Activated naive CD4-positive, alpha-beta T cell treated with anti-CD3 and anti-CD28 coated beads, Interleukin-2, amount 50 U/mL, for 24 hours (primary cell): ENCODE results near the gene TMEM178B.
"Not testable (repeated sequence)": the region's sequence is repeated elsewhere in the genome, so short reads cannot be mapped to it uniquely, and the experiment has no call there.

Source experiments
- H3K27ac Mint-ChIP-seq: one replicate; pipeline ENCODE4 v1.8.0; 2021; ENCODE audit warnings: mild to moderate bottlenecking, mixed read lengths
- H3K27me3 Mint-ChIP-seq: one replicate; pipeline ENCODE4 v1.8.0; 2021; ENCODE audit warnings: mixed read lengths
- H3K36me3 Mint-ChIP-seq: one replicate; pipeline ENCODE4 v1.8.0; 2021; ENCODE audit warnings: mixed read lengths
- H3K4me1 Mint-ChIP-seq: one replicate; pipeline ENCODE4 v1.8.0; 2021; ENCODE audit warnings: mixed read lengths
- H3K4me3 Mint-ChIP-seq: one replicate; pipeline ENCODE4 v1.8.0; 2021; ENCODE audit warnings: mild to moderate bottlenecking, mixed read lengths
- H3K9me3 Mint-ChIP-seq: one replicate; pipeline ENCODE4 v1.8.0; 2021; ENCODE audit warnings: mixed read lengths

The TMEM178B gene

DNA sequence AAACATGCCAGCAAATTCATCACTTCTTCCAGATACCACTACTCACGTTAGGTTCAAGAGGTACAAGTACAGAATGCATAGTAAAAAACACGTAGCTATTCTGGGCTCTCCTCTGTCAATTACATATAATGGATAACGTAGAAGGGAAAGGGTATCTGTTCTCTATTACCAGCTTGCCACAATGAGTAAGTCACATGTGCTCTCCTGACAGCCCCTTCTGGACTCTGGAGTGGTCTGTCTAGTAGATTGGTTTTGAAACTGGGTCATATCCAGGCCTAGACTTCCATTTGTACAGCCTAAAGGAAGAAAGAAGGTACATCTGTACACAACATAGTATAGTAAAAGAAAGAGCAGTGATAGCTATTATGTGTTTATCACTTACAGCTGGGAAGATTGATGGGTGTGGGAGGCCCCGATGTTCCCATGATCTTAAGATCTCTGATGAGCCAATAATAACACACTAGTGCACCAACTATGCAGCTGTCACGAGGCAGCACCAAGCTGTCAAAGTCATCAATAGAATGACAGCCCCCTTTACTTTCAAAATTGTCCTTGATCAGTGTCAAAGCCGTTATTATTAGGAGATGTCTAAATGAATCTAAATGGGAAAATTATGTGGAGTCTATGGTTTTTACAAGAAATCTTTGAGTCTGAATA lies 315.4 kb downstream of the TMEM178B start:
- H3K9me3 Mint-ChIP-seq, result peaks cover 4% of the 10 kb centered on the region
- peaks cover 6% of the 10 kb centered on the region for H3K27me3 Mint-ChIP-seq
- H3K36me3 Mint-ChIP-seq, result no peaks in the 10 kb centered on the region
- no peak overlapping the region for H3K27ac Mint-ChIP-seq
- no peaks in the 10 kb centered on the region for H3K4me1 Mint-ChIP-seq
- no peak overlapping the region for H3K4me3 Mint-ChIP-seq

DNA sequence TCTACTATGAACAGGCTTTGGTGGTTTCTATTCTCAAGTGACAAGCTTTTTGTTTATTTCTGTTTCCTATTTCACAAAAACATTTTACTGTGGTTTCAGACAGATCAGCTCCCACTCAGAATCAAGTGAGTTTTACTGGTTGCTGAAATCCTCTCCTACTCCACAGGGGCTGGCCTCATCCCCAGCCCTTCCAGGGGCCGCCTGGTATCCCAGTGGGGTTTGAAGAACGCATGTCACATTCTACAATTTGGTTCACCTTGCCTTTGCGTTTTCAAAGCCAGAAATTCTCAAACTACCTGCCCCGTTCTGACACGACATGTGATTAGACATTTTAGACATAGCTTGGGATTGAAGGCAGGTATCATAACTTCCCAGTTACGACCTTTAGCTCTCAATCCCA lies 316.5 kb downstream of the TMEM178B start:
- no peak overlapping the region for H3K4me3 Mint-ChIP-seq
- H3K4me1 Mint-ChIP-seq, result no peaks in the 10 kb centered on the region

DNA sequence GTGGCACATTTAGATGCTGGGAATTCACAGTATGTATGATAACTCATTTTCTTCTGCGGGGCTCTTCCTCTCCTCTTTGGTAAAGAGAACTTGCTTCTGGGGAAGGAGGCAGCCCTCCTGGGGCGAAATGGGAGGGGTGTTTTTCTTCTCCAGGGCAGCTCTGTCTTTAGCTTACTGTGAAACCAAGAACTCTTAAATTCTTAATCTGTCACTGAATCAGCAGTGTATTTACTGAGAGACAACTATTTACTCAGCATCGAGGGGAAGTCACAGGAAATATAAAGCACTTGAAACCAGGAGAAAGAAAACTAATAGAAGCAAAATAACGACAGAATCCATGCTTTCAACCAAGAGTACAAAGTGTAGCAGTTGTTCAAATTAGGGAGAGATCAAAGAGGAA lies 319.2 kb downstream of the TMEM178B start:
- H3K27ac Mint-ChIP-seq, result no peak overlapping the region
- no peaks in the 10 kb centered on the region for H3K4me1 Mint-ChIP-seq
- H3K9me3 Mint-ChIP-seq, result peaks cover 4% of the 10 kb centered on the region
- no peaks in the 10 kb centered on the region for H3K36me3 Mint-ChIP-seq
- H3K4me3 Mint-ChIP-seq, result no peak overlapping the region
- peaks cover 12% of the 10 kb centered on the region for H3K27me3 Mint-ChIP-seq

More for the DNA sequence above, 316.5 kb downstream of the TMEM178B start:
- Mint-ChIP-seq H3K27me3 (peaks cover 8% of the 10 kb centered on the region), H3K36me3 (no peaks in the 10 kb centered on the region), H3K9me3 (peaks cover 4% of the 10 kb centered on the region), H3K27ac (no peak overlapping the region)

DNA sequence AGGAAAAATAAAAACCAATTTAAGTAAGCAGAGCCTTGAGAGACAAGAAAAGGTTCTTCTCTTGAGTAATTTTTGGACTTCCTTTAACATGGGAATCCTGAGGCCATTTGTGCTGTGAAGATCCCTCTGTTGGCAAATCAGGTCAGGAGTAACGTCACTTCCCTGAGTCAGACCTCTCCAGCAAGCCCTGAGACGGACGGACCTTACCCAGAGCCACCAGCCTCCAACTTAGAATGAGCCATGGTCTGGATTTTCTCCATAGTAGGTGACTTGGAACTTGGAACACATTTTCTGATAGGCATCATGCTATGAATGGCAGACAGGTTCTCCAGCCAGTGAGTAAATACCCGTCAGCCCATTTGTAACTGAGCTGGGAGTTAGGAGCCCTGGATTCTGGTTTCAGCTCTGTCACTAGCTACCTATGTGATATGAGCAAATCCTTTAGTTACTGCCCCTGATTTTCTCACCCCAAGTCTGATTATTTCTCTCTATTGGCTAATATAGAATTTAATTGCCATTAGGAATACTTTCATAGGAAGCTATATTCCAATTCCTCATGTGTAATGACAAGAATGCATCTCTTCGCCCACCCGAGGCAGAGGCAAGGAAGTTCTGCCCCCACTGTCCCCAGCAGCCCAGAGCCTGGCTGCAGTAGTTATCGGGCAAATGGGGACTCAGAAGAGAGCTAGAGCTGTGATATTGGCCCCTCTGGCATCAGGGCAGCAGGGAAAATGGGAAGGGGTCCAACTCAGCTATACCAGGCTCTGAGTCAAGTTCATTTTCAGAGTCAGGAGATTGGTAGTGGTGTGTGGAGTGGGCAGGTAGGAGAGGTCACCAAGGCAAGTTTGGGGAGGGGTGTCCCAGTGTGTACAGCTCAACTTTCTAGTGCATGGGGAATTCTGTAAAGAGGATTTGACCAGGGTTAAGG lies 323.6 kb downstream of the TMEM178B start:
- Mint-ChIP-seq H3K27ac (no peak overlapping the region), H3K4me1 (no peaks in the 10 kb centered on the region), H3K4me3 (no peak overlapping the region), H3K9me3 (peaks cover 4% of the 10 kb centered on the region), H3K36me3 (no peaks in the 10 kb centered on the region), H3K27me3 (peaks cover 10% of the 10 kb centered on the region)

DNA sequence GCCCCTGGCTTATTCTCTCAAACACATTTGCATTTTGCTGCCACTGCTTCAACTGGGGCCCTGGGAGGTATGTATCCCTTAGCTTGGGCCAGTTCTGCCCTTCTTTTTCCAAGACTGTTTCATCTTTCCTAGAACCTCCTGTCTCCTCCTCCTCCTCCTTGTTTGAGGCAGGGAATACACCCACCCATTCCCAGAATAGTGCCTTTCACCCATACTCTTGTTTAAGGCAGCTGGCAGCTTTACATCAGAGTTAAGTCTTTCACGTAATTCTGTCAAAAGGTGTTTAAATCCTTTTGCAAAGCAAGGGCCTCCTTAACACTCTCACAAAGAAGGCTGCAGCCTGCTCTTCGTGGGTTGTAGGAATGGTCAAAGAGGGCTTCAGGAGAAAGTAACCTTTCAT lies 326.5 kb downstream of the TMEM178B start:
- Mint-ChIP-seq H3K4me3 (no peak overlapping the region), H3K27me3 (peaks cover 9% of the 10 kb centered on the region), H3K4me1 (no peaks in the 10 kb centered on the region), H3K9me3 (no peaks in the 10 kb centered on the region), H3K36me3 (no peaks in the 10 kb centered on the region), H3K27ac (no peak overlapping the region)

DNA sequence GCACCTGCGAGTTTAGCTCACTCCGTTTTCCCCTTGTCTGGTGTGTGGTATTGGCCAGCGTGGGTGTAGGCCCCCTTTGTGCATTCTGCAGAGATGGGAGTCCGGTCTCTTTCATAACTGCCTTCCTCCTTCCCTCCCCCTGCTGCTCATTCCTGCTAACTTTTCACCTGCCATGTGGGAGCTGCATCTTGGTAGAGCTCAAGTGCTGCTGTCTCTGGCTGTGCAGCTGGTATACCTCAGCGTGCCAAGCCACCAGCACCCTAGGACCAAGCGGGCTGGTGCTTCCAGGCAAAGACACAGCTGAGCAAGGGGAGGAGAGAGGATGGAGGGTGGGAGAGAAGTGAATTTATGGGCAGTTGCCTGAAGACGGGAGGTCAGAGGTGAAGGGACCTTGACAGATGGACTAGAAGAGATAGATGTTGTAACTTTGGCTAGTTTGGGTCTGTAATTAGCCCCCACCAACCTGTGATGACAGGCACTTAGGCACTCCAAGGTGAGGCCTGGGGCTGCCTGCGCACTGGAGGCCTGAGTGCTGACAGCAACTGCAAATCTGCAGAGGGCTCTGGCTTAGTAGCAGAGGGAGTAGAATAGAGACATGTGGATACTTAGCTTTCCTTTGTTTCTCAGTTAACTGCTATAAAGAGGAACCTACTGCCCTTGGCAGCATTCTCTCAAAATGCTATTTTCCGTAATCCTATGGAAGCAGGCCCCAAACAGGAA lies 328.6 kb downstream of the TMEM178B start:
- peaks cover 2% of the 10 kb centered on the region for H3K27me3 Mint-ChIP-seq
- H3K36me3 Mint-ChIP-seq, result no peaks in the 10 kb centered on the region
- no peak overlapping the region for H3K4me3 Mint-ChIP-seq
- H3K9me3 Mint-ChIP-seq, result no peaks in the 10 kb centered on the region
- H3K4me1 Mint-ChIP-seq, result no peaks in the 10 kb centered on the region
- no peak overlapping the region for H3K27ac Mint-ChIP-seq

DNA sequence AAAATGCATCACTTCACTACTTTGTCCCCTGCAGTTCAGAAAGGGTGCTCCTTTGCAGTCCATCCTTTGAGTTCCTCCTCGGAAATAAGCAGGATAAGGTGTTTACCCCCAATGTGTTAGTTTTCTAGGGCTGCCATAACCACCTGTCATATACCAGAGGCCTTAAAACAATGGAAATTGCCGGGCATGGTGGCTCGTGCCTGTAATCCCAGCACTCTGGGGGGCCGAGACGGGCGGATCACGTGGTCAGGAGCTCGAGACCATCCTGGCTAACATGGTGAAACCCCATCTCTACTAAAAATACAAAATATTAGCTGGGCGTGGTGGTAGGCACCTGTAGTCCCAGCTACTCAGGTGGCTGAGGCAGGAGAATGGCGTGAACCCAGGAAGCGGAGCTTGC lies 330.0 kb downstream of the TMEM178B start:
- not testable (repeated sequence) for H3K36me3 Mint-ChIP-seq, H3K4me1 Mint-ChIP-seq, H3K4me3 Mint-ChIP-seq, H3K27ac Mint-ChIP-seq, H3K9me3 Mint-ChIP-seq, H3K27me3 Mint-ChIP-seq

DNA sequence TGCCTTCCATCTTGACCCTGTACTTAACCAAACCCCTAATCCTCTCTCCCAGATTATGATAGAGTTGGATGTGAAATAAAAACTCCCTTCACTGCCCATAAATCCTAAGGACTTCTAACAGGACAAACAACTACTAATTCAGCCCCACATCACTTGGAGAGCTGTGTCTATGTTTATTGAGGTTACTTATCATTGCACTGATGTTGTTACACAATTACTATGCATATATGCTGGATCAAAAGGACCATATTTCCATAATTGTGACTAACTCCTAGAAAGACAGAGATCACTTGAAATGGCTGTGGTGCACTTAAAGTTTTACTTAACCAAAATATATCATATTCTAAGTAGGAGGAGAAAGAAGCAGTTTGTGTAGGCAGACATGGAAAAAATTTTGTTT lies 332.5 kb downstream of the TMEM178B start:
- Mint-ChIP-seq H3K36me3 (no peaks in the 10 kb centered on the region), H3K4me1 (no peaks in the 10 kb centered on the region), H3K27me3 (peaks cover 6% of the 10 kb centered on the region), H3K27ac (no peak overlapping the region), H3K9me3 (no peaks in the 10 kb centered on the region), H3K4me3 (no peak overlapping the region)

DNA sequence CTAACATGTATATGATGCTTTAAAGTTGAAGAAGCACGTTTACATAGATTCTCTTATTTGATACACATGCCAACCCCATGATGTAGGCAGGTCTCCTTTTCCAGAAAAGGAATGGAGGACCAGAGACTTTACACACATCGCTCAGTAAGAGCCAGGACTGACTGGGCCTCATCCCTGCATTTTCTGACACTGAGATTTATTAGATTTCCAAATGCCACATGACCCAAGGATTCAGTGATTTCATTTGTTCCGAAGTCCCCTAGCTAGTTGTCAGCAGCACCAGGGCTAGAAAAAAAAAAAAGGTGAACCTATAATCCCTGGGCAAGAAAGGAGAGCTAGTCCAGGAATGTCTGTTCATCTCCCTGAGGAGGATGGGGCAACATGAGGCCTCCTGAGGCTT lies 334.0 kb downstream of the TMEM178B start:
- H3K36me3 Mint-ChIP-seq, result no peaks in the 10 kb centered on the region
- H3K4me3 Mint-ChIP-seq, result no peak overlapping the region
- peaks cover 6% of the 10 kb centered on the region for H3K27me3 Mint-ChIP-seq
- H3K9me3 Mint-ChIP-seq, result no peaks in the 10 kb centered on the region
- no peaks in the 10 kb centered on the region for H3K4me1 Mint-ChIP-seq
- no peak overlapping the region for H3K27ac Mint-ChIP-seq

DNA sequence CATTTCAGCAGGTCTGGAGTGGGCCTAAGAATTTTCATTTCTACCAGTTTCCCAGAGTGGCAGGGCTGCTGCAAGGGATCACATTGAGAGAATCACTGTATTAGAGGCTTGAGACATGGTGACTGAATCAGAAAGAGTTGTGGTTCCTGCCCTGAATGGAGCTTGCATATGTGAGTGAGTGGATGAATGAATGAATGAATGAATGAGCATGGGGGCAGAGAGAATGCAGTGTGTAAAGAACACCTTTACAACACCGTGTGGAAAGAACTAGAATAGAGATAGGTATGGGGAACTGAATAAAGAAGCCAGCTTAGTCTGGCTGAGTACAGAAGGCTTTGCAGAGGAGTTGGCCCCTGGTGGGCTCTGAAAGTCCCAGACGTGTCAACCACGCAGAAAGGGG lies 334.6 kb downstream of the TMEM178B start:
- H3K9me3 Mint-ChIP-seq, result no peaks in the 10 kb centered on the region
- peaks cover 6% of the 10 kb centered on the region for H3K27me3 Mint-ChIP-seq
- no peak overlapping the region for H3K4me3 Mint-ChIP-seq
- H3K4me1 Mint-ChIP-seq, result no peaks in the 10 kb centered on the region
- H3K27ac Mint-ChIP-seq, result no peak overlapping the region
- no peaks in the 10 kb centered on the region for H3K36me3 Mint-ChIP-seq

DNA sequence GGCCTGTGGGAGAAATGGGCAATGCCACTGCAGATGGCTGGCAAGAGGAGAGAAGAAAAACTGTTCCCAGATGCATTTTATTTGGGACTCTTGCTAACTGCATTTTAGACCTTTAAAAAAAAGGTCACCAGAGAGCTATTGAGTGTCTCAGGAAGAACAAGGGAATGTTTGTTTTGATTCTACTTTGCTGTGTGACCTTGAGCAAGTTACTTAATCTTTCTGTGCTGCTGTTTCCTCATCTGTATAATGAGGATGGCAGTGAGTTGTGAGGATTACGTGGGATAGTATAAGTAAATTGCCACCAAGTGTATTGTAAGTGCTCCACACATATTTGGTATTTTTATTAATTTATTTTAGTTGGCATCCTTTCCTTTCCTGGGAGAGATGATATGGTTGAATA lies 335.4 kb downstream of the TMEM178B start:
- no peak overlapping the region for H3K27ac Mint-ChIP-seq
- no peaks in the 10 kb centered on the region for H3K36me3 Mint-ChIP-seq
- no peak overlapping the region for H3K4me3 Mint-ChIP-seq
- no peaks in the 10 kb centered on the region for H3K4me1 Mint-ChIP-seq
- peaks cover 6% of the 10 kb centered on the region for H3K27me3 Mint-ChIP-seq
- H3K9me3 Mint-ChIP-seq, result no peaks in the 10 kb centered on the region

DNA sequence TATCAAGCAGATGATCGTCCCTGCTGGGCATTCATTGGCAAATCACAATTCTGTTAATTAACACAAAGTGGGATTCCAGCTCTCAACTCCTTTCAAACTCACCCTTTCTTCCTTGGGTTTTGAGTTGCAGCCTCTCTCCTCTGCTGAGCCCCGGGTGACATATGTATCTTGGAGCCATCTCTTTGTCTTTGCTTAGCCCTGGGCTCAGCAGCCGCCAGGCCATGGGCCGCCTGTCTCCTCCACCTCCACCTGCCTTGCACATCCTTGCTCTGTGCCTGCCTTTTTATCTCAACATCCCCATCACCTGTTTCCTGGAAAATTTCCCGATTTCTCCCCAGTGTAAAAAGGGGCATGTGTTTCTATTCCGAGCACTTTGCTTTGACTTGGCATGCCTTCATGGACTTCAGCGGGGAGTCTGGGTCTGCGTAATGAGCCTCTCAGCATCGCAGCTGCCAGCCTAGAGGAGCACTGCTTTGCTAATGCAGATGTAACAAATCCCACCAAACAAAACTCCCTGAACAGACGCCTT lies 336.0 kb downstream of the TMEM178B start:
- H3K9me3 Mint-ChIP-seq, result no peaks in the 10 kb centered on the region
- peaks cover 8% of the 10 kb centered on the region for H3K27me3 Mint-ChIP-seq
- no peak overlapping the region for H3K4me3 Mint-ChIP-seq
- no peak overlapping the region for H3K27ac Mint-ChIP-seq
- no peaks in the 10 kb centered on the region for H3K36me3 Mint-ChIP-seq
- no peaks in the 10 kb centered on the region for H3K4me1 Mint-ChIP-seq

DNA sequence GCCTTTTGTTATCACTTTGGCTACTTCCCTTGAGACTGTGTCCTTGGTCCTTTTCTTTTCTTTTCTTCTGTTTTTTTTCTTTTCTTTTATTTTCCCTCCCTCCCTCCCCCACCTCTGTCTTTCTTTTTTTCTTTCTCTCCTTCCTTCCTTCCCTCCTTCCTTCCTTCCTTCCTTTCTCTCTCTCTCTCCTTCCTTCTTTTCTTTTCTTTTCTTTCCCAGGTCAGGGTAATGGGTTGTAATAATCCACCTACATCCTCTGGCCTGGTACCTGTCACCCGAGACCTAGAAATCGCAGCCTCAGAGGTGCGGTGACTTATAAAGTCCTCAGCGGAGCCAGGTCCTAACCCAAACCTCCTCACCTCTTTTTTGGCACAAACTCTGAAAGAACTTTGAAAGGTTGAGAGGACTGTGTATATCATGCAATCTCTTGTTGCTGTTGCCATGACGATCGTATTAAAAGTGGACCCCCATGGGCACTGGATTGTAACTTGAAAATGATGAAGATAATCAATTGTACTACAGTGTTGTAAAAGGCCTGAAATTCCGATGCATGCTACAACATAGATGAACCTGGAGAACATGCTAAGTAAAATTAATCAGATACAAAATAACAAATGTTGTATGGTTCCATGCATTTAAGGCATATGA lies 336.6 kb downstream of the TMEM178B start:
- peaks cover 9% of the 10 kb centered on the region for H3K27me3 Mint-ChIP-seq
- H3K4me1 Mint-ChIP-seq, result no peaks in the 10 kb centered on the region
- no peaks in the 10 kb centered on the region for H3K36me3 Mint-ChIP-seq
- H3K27ac Mint-ChIP-seq, result no peak overlapping the region
- no peaks in the 10 kb centered on the region for H3K9me3 Mint-ChIP-seq
- no peak overlapping the region for H3K4me3 Mint-ChIP-seq

DNA sequence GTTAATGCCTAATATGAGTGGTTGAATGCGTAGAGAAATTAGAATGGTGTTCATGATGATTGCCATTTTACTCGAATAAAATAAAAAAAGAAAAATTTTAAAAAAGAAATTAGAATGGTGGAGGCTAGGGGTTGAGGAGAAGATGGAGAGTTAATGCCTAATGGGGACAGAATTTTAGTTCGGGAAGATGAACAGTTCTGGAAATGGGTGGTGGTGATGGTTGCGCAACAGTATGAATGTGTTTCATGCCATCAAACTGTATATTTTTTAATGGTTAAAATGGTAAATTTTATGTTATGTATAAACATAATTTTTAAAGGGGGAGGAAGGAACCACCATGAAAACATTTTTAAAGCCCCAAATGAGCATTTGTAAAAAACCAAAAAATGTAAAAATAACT lies 337.3 kb downstream of the TMEM178B start:
- H3K4me3 Mint-ChIP-seq, result no peak overlapping the region
- H3K4me1 Mint-ChIP-seq, result no peaks in the 10 kb centered on the region
- H3K27ac Mint-ChIP-seq, result no peak overlapping the region
- H3K36me3 Mint-ChIP-seq, result no peaks in the 10 kb centered on the region
- peaks cover 9% of the 10 kb centered on the region for H3K27me3 Mint-ChIP-seq
- H3K9me3 Mint-ChIP-seq, result no peaks in the 10 kb centered on the region

DNA sequence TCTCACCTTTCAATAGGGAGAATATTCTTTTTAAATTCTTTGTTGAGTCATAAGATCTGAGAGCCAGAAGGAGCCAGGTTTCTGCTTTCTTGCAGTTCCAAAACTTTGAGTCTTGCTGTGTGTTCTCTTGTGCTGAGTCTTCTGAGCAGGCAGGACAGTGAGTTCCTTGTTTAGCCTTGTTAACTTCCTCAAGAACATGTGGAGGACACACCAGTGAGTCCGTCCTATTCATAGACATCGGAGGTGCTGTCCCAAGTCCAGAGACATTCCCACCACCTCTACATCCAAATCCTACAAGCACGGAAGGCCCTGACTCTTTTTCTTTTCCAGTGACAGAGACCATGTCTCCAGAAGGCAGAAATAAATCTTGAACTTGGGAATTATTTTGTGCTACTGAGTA lies 342.1 kb downstream of the TMEM178B start:
- no peaks in the 10 kb centered on the region for H3K9me3 Mint-ChIP-seq
- H3K27me3 Mint-ChIP-seq, result peaks cover 16% of the 10 kb centered on the region
- no peak overlapping the region for H3K4me3 Mint-ChIP-seq
- H3K27ac Mint-ChIP-seq, result no peak overlapping the region
- H3K36me3 Mint-ChIP-seq, result no peaks in the 10 kb centered on the region
- no peaks in the 10 kb centered on the region for H3K4me1 Mint-ChIP-seq
